ENCODE results near the gene CCNA2. TPM values are rescaled to one million over a fixed set of nuclear protein-coding genes. Genes with fewer than 3 reads are reported as not detected.

CCNA2 gene
- polyA plus RNA-seq, 3 donors = 0.20 to 0.23 TPM; not detected in 1

- Histone ChIP-seq H3K9ac (ENCODE audit: insufficient read depth, low read length, poor library complexity, severe bottlenecking) (no peak overlapping the region), H3K36me3 (replicated peaks in 1 of 2; ENCODE audit: control insufficient read depth in 1 of 2, insufficient read depth in 2 of 2, low read length in 2 of 2) (peaks cover 18 to 42% of the 10 kb centered on the region in 2 donors), H2AFZ (ENCODE audit: insufficient read depth, low read depth, low read length, poor library complexity, severe bottlenecking) (no peak overlapping the region), H4K20me1 (ENCODE audit: insufficient read depth, low read length) (no peaks in the 10 kb centered on the region), H3K4me1 (ENCODE audit: control insufficient read depth in 1 of 2, insufficient read depth in 2 of 2, low read length in 2 of 2) (no peaks in the 10 kb centered on the region), H3K4me2 (replicated peaks; ENCODE audit: extremely low read depth, low read length, poor library complexity, severe bottlenecking) (no peak overlapping the region), H3K4me3 (replicated peaks in 1 of 3; ENCODE audit: low read depth in 2 of 3, low read length in 3 of 3) (no peak overlapping the region), H3K79me2 (ENCODE audit: insufficient read depth, low read length) (no peaks in the 10 kb centered on the region), H3K9me3 (replicated peaks in 1 of 2; ENCODE audit: control insufficient read depth in 1 of 2, insufficient read depth in 1 of 2, low read length in 2 of 2) (no peaks in the 10 kb centered on the region), H3K27ac (ENCODE audit: low read depth in 1 of 2, low read length in 2 of 2) (no peak overlapping the region), H3K27me3 (ENCODE audit: control insufficient read depth in 2 of 2, insufficient read depth in 2 of 2, low read length in 2 of 2) (no peaks in the 10 kb centered on the region)
- TF ChIP-seq CTCF (IDR thresholded peaks at IDR 0.05) = no peak
- intact Hi-C loops (cut with micrococcal nuclease) = no loop called here
- H3K4me1 Mint-ChIP-seq = no peaks in the 10 kb centered on the region
- H3K27me3 Mint-ChIP-seq (ENCODE audit: low read depth in 3 of 3) = no peaks in the 10 kb centered on the region
- H3K36me3 Mint-ChIP-seq = peaks cover 16 to 25% of the 10 kb centered on the region in 2 donors
- no peaks in the 10 kb centered on the region for H3K9me3 Mint-ChIP-seq
- no peak overlapping the region for H3K27ac Mint-ChIP-seq
- no peak overlapping the region for H3K4me3 Mint-ChIP-seq
- no peak for DNase-seq
Observed at GRCh38 chr4:121860121-121860520, 36.4 kb upstream of the CCNA2 start.

GRCh38 chr4:121851354-121851753, 27.7 kb upstream of the CCNA2 start:
- Mint-ChIP-seq H3K4me1 (no peaks in the 10 kb centered on the region), H3K4me3 (no peak overlapping the region), H3K36me3 (peaks cover 24 to 34% of the 10 kb centered on the region in 2 donors), H3K27me3 (ENCODE audit: low read depth in 3 of 3) (no peaks in the 10 kb centered on the region), H3K9me3 (no peaks in the 10 kb centered on the region), H3K27ac (peak overlapping the region in 1 of 7 donors; percentile 7)
- intact Hi-C loops (cut with micrococcal nuclease) = no loop called here
- DNase-seq = no peak
- H3K4me3 ChIP-seq (replicated peaks in 1 of 3; ENCODE audit: low read depth in 2 of 3, low read length in 3 of 3) = no peak overlapping the region
- WGBS (ENCODE audit: insufficient coverage) = 100% methylated on average over 1 of the region's 1 CpG
- no peak overlapping the region for H3K27ac ChIP-seq (ENCODE audit: low read depth in 1 of 2, low read length in 2 of 2)
- H3K4me2 ChIP-seq (replicated peaks; ENCODE audit: extremely low read depth, low read length, poor library complexity, severe bottlenecking) = no peak overlapping the region
- H3K79me2 ChIP-seq (ENCODE audit: insufficient read depth, low read length) = no peaks in the 10 kb centered on the region
- no peak overlapping the region for H3K9ac ChIP-seq (ENCODE audit: insufficient read depth, low read length, poor library complexity, severe bottlenecking)
- H3K4me1 ChIP-seq (ENCODE audit: control insufficient read depth in 1 of 2, insufficient read depth in 2 of 2, low read length in 2 of 2) = no peaks in the 10 kb centered on the region
- TF ChIP-seq CTCF (IDR thresholded peaks at IDR 0.05) = no peak
- H4K20me1 ChIP-seq (ENCODE audit: insufficient read depth, low read length) = no peaks in the 10 kb centered on the region
- H3K9me3 ChIP-seq (replicated peaks in 1 of 2; ENCODE audit: control insufficient read depth in 1 of 2, insufficient read depth in 1 of 2, low read length in 2 of 2) = no peaks in the 10 kb centered on the region
- H3K27me3 ChIP-seq (ENCODE audit: control insufficient read depth in 2 of 2, insufficient read depth in 2 of 2, low read length in 2 of 2) = no peaks in the 10 kb centered on the region
- H3K36me3 ChIP-seq (replicated peaks in 1 of 2; ENCODE audit: control insufficient read depth in 1 of 2, insufficient read depth in 2 of 2, low read length in 2 of 2) = peaks cover 10 to 25% of the 10 kb centered on the region in 2 donors
- H2AFZ ChIP-seq (ENCODE audit: insufficient read depth, low read depth, low read length, poor library complexity, severe bottlenecking) = no peak overlapping the region
